ENCODE data around the gene ING5. TPM values are rescaled to one million over a fixed set of nuclear protein-coding genes. Genes with fewer than 3 reads are reported as not detected.

Gene ING5
- total RNA-seq, 1 experiment from 2014 or later, result 39.8 TPM

DNA sequence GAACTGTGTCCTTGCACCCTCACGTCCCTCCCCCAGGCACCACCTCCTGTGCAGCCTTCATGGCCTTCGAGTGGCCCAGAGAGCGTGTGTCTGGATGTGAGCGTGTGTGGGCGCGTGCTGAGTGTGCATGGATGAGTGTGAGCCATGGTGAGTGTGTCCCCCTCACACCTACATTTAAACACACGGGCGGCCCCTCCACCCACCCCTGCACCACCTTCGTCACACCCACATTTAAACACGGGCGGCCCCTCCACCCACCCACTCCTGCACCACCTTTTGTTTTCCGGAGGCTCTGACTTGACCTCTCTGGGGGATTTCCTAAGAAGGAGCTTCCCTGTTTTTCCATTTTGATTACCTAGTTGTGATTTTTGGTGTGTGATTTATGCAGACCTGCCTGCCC is 33.0 kb upstream of the ING5 start:
- BruUV-seq (replicated peaks), result no TSS peak

DNA sequence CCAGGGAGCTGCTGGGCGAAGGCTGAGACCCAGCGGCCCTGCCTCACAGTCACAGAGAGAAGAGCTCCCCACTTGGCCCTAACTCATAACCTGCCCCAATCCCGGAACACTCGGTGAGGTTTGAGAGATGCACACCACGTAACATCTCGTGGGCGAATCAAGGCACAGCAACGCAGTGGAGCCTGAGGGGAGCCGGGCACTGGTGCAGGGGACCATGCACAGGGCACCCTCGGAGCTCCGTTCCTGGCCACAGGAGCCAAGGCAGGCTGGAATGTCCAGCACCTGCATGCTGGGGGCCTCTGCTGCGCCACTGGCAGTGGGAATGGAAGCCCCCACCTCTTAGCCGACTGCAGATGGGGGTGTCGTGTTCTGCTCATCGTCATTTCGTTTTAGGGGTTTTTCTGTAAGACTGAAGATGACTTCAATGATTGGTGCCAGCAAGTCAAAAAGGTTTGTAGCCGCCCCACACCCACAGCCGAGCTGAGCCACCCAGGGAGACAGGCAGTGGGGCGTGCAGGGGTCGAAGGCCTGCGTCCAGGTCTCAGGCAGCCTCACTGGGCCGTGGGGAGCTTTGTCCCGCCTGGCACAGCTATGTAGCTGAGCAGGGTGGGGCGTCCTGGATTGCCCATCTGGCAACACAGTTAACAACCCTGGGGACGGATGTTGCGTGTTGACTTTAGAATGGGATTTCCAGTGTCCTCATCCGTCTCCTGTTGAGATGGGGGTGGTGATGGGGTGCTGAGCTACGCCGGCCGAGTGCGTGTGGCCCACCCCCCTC is 31.3 kb upstream of the ING5 start:
- no peaks in the 10 kb centered on the region for H3K9me3 ChIP-seq (ENCODE audit: control insufficient read depth, insufficient read depth, low read depth, low read length)
- ATAC-seq, result no peak
- no peak for TF ChIP-seq TCF7L2 (IDR thresholded peaks at IDR 0.05; ENCODE audit: low read depth, low read length)
- TF ChIP-seq SIN3A (IDR thresholded peaks at IDR 0.05; ENCODE audit: borderline replicate concordance, insufficient read depth, low read depth, low read length), result no peak
- TF ChIP-seq, protein P1, sequence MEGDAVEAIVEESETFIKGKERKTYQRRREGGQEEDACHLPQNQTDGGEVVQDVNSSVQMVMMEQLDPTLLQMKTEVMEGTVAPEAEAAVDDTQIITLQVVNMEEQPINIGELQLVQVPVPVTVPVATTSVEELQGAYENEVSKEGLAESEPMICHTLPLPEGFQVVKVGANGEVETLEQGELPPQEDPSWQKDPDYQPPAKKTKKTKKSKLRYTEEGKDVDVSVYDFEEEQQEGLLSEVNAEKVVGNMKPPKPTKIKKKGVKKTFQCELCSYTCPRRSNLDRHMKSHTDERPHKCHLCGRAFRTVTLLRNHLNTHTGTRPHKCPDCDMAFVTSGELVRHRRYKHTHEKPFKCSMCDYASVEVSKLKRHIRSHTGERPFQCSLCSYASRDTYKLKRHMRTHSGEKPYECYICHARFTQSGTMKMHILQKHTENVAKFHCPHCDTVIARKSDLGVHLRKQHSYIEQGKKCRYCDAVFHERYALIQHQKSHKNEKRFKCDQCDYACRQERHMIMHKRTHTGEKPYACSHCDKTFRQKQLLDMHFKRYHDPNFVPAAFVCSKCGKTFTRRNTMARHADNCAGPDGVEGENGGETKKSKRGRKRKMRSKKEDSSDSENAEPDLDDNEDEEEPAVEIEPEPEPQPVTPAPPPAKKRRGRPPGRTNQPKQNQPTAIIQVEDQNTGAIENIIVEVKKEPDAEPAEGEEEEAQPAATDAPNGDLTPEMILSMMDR (IDR thresholded peaks at IDR 0.05), result no peak
- TF ChIP-seq, protein P2, sequence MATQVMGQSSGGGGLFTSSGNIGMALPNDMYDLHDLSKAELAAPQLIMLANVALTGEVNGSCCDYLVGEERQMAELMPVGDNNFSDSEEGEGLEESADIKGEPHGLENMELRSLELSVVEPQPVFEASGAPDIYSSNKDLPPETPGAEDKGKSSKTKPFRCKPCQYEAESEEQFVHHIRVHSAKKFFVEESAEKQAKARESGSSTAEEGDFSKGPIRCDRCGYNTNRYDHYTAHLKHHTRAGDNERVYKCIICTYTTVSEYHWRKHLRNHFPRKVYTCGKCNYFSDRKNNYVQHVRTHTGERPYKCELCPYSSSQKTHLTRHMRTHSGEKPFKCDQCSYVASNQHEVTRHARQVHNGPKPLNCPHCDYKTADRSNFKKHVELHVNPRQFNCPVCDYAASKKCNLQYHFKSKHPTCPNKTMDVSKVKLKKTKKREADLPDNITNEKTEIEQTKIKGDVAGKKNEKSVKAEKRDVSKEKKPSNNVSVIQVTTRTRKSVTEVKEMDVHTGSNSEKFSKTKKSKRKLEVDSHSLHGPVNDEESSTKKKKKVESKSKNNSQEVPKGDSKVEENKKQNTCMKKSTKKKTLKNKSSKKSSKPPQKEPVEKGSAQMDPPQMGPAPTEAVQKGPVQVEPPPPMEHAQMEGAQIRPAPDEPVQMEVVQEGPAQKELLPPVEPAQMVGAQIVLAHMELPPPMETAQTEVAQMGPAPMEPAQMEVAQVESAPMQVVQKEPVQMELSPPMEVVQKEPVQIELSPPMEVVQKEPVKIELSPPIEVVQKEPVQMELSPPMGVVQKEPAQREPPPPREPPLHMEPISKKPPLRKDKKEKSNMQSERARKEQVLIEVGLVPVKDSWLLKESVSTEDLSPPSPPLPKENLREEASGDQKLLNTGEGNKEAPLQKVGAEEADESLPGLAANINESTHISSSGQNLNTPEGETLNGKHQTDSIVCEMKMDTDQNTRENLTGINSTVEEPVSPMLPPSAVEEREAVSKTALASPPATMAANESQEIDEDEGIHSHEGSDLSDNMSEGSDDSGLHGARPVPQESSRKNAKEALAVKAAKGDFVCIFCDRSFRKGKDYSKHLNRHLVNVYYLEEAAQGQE (IDR thresholded peaks at IDR 0.05; ENCODE audit: insufficient read depth in 1 of 2, low read depth in 2 of 2, low read length in 1 of 2), result no peak
- TF ChIP-seq POLR2AphosphoS5 (IDR thresholded peaks at IDR 0.05; ENCODE audit: low read depth, low read length), result no peak
- intact Hi-C loops (cut with micrococcal nuclease; ENCODE audit: unreplicated experiment), result no loop called here
- no peak for DNase-seq (ENCODE audit: low read depth, low spot score)
- BruUV-seq (replicated peaks), result no TSS peak
- H3K4me3 ChIP-seq (ENCODE audit: low read depth in 2 of 2, low read length in 2 of 2), result no peak overlapping the region
- no peaks in the 10 kb centered on the region for H3K27me3 ChIP-seq (ENCODE audit: control insufficient read depth, insufficient read depth, low read length)
- in situ Hi-C loops (cut with HindIII; ENCODE audit: low pct_unique_long_range_greater_than_20kb, low sequenced_read_pairs), result no loop called here
- H3K36me3 ChIP-seq (ENCODE audit: control insufficient read depth, insufficient read depth, low read length), result no peaks in the 10 kb centered on the region
- ChIA-PET CTCF (no interaction called here), POLR2A (no interaction called here)
- no peak overlapping the region for H3K27ac ChIP-seq (ENCODE audit: low read length)
- H3K4me1 ChIP-seq (ENCODE audit: control insufficient read depth, insufficient read depth, low read length), result peaks cover 3% of the 10 kb centered on the region; the same call in 1 of the 2 replicates

More for the DNA sequence above, 33.0 kb upstream of the ING5 start:
- Histone ChIP-seq H3K9me3 (ENCODE audit: control insufficient read depth, insufficient read depth, low read depth, low read length) (no peaks in the 10 kb centered on the region), H3K36me3 (ENCODE audit: control insufficient read depth, insufficient read depth, low read length) (no peaks in the 10 kb centered on the region), H3K27ac (ENCODE audit: low read length) (no peak overlapping the region), H3K27me3 (ENCODE audit: control insufficient read depth, insufficient read depth, low read length) (no peaks in the 10 kb centered on the region), H3K4me1 (ENCODE audit: control insufficient read depth, insufficient read depth, low read length) (no peaks in the 10 kb centered on the region), H3K4me3 (ENCODE audit: low read depth in 2 of 2, low read length in 2 of 2) (no peak overlapping the region)
- intact Hi-C loops (cut with micrococcal nuclease; ENCODE audit: unreplicated experiment) (no loop called here), in situ Hi-C loops (cut with HindIII; ENCODE audit: low pct_unique_long_range_greater_than_20kb, low sequenced_read_pairs) (no loop called here)
- ATAC-seq, result no peak
- CTCF ChIA-PET, result no interaction called here
- TF ChIP-seq, protein P2 (IDR thresholded peaks at IDR 0.05; ENCODE audit: insufficient read depth in 1 of 2, low read depth in 2 of 2, low read length in 1 of 2), result no peak
- POLR2A ChIA-PET, result interaction anchor here (0.5 kb wide), 1 partner anchor 65 kb away, joined by 9 read pairs; the partner anchor contains the start of gene D2HGDH
- DNase-seq (ENCODE audit: low read depth, low spot score), result no peak

Measured in Panc1 (cell line).